HG02642 (cell line): Measurements from ENCODE around the gene SETD1B.
A peak's percentile ranks its signal among the peaks of the same experiment; 100 is the strongest.

Source experiments
- ATAC-seq: cut with Tn5 transposase; IDR thresholded peaks from one replicate; pipeline ENCODE4 v1.9.1; 2021; ENCODE audit warnings: mild to moderate bottlenecking; ENCODE audit not compliant: unreplicated experiment, poor library complexity

The SETD1B gene

GRCh38 chr12:121822393-121823100 lies 18.7 kb downstream of the SETD1B start:
- ATAC-seq = no peak

- no peak for ATAC-seq
Measured at GRCh38 chr12:121823101-121823726, 19.4 kb downstream of the SETD1B start.

DNA sequence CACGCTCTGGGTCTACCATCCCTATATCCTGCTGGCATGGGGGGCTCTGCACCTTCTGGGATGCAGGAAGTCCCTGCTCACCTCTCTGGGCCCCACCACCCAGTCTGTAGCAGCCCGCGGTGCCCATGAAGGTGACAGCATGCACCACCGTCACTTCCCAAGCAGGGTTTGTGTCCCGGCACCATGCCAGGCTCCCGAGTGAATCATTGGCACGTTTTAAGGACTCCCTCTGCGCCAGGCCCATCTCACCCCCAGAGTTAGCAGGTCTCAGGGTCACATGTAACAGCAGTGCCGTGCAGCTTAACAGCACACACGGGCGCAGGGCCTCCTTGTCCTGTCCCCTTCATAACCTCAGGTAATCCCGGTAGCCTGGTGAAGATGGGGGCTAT lies 19.9 kb downstream of the SETD1B start:
- no peak for ATAC-seq

DNA sequence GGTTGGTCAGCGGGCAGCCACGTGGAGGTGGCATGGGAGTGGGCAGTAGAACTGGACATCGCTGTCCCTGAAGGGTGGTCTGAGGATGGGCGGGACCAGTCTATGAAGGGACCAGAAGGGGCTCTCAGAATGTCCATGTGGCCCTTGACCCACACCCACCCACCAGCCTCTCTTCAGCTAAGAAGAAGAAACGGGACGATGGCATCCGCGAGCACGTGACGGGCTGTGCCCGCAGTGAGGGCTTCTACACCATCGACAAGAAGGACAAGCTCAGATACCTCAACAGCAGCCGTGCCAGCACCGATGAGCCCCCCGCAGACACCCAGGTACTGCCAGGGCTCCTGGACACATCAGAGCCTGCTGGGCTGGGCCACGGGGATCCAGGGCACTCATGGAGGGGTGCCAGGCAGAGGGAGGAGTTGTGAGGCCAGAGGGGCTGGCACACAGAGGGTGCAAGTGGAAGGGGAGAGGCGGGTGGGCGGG lies 21.3 kb downstream of the SETD1B start:
- no peak for ATAC-seq

DNA sequence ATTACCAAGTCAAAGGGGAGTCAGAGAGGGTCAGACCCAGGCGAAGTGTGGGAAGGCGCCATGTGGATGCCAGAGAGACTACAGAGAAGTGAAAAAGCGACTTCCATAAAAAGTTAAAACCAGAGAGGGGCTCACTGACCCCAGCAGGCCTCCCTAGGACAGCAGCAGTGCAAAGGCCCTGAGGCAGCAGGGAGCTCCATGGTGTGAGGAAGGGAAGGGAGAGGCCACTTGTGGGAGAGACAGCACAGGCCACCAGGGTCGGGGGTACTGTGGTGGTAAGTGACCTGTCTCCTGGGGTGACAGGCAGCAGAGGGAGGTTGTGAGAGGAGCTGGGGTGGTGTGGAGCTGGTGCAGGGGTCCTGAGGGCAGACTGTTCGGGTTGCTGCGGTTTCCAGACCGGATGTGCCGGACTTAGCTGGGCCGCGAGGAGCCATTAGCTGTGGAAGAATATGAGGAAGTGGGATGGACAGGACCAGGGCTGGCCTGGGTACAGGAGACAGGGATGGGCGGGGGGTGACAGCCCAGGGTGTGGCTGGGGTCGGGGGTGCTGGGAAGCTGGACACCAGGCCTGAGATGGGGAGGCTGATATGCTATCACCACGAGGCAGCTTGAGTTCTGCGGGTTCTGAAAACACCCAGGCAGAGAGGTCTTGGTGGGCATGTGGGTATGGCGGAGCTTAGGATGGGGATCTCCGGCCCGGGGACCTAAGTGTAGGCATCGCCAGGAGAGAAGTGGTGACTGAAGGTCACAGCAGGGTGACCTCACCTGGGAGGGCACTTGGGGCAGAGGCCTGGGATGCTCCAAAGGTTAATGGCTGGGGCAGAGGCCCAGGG lies 22.7 kb downstream of the SETD1B start:
- no peak for ATAC-seq

- no peak for ATAC-seq
Measured at GRCh38 chr12:121827351-121828099, 23.7 kb downstream of the SETD1B start.

DNA sequence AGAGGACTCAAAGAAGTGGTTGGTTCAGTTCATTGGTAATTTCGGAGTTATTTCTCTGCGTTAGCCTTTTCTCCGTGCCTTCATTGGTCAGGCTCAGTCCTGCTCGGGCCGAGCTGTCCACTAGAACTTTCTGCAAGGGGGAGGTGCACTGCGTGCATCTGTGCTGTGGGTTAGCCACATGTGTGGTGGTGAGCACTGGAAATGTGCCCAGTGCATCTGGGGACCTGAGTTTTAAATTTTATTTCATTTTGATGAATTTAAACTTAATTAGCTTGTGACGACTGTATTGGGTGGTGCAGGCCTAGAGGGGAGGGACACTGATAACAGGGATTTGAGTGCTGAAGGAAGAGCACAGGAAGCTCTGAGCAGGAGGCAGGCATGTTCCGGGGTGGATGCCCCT lies 24.5 kb downstream of the SETD1B start:
- no peak for ATAC-seq

DNA sequence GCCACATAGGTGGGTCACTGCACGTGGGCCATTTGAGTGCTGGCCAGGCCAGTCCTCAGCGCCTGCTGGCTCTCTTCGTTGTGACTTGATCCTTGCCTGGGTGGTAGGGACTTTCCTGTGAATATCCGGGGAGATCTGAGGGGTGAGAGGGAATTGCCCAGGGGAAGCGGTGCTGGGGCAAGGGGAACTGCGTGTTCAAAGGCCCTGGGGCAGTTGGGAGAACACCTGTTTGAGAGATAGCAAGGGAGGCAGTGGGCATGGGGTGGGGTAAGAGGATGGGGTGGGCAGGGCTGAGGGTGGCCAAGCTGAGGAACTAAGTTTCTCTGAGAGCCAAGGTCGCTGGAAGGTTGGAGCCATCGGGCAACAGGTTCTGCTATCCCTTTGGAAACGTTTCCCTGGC lies 25.0 kb downstream of the SETD1B start:
- ATAC-seq = no peak

DNA sequence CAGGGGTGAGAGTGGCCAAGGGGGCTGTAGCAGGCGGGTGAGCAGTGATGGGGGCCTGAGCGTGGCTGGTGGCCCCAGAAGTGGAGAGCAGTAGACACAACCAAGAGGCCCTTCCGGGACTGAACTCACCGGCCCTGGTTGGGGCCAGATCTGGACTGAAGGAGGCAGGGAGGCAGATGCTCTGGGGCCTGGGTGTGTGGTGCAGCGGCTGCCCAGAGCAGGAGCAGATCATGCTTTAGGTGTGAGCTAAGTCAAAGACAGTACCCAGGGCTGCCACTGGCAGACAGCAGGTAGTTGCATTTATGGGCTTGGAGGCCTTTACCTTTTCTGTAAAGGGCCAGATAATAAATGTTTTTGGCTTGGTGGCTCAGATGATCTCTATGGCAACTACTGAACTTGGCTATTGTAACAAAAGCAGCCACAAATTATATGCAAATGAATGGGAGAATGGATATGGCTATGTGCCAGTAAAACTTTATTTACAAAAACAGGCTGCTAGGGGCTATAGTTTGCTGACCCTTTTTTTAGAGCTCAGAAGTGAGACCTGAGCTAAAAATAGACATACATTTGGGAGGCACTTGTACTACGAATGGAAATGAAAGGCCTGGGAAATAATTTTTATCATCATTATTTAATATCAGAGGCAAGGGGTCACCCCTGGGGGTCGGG lies 25.6 kb downstream of the SETD1B start:
- ATAC-seq = no peak

DNA sequence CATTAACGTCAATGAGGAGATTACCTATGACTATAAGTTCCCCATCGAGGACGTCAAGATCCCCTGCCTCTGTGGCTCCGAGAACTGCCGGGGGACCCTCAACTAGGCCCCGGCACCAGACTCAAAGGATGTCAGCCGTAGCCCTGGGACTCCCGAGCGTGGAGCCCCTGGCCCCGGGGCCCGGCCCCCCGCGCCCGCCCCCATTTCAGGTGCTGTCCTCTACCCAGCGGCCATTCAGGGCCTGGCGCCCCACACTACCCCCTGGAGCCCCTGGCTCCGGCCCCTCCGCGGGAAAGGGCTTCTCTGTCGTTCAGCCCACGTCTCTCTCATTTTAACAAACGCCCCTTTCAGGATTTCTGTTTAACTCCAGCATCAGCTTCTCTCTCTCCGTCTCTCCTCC lies 26.3 kb downstream of the SETD1B start:
- ATAC-seq = no peak

DNA sequence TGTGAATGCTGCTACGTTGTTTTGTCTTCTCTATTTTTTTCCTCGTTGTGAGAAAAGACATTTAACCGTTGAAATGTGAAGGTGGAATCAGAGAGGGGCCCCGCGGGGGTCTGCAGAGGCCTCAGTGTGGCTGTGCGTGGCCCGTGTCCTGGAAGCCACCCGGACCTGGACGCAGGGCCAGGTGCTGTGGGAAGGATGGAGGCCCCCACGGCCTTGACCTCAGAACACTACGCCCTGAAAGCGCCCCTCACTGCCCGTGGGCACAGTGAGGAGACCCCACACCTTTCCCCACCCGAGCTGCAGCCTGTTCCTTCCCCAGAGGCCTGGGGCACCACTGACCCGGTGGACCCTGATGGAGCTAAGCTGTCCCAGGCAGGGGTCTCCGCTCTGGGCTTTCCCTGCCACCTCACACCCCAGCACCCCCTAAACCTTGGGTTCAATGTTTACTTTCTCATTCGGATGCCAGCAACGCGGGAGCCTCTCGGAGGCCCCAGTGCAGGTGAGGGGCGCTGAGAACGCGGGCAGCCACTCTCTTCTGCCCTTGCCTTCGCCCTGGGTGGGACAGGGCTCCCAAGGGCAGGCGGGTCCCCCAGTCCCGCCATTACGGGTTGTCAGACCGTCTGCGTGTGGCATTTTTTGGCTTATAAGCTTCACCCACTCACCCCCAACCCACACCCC lies 26.9 kb downstream of the SETD1B start:
- no peak for ATAC-seq

- no peak for ATAC-seq
Measured at GRCh38 chr12:121831571-121832245, 27.9 kb downstream of the SETD1B start.

DNA sequence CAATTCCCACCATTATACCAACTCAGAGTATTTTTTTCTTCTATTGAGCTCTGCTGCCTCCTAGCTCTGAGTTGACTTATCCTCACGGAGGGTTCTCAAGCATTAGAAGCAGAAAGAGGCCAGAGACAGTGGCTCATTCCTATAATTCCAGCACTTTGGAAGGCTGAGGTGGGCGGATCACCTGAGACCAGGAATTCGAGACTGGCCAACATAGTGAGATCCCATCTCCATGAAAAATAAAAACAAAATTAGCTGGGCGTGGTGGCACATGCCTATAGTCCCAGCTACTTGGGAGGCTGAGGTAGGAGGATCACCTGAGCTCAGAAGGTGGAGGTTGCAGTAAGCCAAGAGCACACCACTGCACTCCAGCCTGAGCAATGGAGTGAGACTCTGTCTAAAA lies 33.9 kb downstream of the SETD1B start:
- ATAC-seq = no peak

DNA sequence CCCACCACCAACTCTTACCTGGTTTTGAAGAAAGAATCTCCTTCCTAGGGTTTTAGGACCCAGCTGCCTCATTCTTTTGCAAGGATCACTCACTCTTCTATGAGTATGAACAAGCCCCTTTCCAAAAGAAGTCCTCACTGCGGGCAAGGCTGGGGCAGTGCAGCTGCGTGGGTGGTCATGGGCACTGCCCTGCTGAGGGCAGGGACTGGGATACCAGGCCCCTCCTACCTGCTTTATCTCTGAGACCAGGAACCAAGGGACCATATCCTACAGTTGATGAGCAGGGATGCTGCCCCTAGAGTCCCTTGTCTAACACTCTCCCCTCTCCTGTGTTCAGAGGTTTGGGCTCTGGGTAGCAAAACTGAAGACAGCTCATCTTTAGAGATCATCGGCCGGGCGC lies 34.3 kb downstream of the SETD1B start:
- no peak for ATAC-seq

GRCh38 chr12:121839106-121839992 lies 35.5 kb downstream of the SETD1B start:
- ATAC-seq = peak; percentile 93

DNA sequence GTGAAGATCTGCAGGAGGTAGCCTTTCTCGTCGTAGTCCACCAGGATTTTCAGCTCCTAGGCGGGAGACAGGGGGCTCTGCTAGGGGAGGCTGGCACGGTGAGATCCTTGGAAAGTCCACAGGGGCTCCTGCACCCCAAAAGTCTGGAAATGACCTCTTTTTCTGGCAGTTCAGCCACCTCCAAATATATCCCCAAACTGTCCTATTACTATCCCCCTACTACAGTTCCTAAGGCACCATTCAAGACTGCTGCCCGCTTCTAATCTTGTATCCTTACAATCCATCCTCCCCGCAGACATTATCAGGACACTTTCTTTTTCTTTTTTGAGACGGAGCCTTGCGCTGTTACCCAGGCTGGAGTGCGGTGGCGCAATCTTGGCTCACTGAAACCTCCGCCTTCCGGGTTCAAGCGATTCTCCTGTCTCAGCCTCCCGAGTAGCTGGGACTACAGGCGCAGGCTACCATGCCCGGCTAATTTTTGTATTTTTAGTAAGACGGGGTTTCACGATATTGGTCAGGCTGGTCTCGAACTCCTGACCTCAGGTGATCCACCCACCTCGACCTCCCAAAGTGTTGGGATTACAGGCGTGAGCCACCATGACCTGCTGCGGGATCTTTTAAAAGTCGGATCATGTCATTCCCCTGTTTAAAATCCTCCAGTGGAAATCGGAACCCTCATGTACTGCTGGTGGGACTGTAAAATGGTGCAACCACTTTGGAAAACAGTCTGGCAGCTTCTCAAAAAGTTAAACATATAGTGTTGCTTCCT lies 36.4 kb downstream of the SETD1B start:
- ATAC-seq = no peak
